CD14-positive monocyte (primary cell): Measurements from ENCODE around the gene INTS3. TPM values are rescaled to one million over a fixed set of nuclear protein-coding genes. Genes with fewer than 3 reads are reported as not detected.

Experiments
- DNase-seq, 3 donors: peaks; one replicate each; pipeline ENCODE4 v3.0.0-alpha.2; 2011 to 2022
- H2AFZ ChIP-seq: 2 replicates; pipeline ENCODE4 v1.6.0; 2012; ENCODE audit warnings: mild to moderate bottlenecking, low read depth, low read length, inconsistent platforms; ENCODE audit not compliant: insufficient read depth, poor library complexity, severe bottlenecking
- H3K27ac ChIP-seq, 2 donors: 1 replicate in 1 of 2; 2 replicates in 1 of 2; pipeline ENCODE4 v1.5.1; 2012 to 2013; ENCODE audit warnings: low read length in 2 of 2, control low read depth in 1 of 2, inconsistent platforms in 1 of 2, low read depth in 1 of 2, mild to moderate bottlenecking in 1 of 2
- H3K27me3 ChIP-seq, 2 donors: one replicate each; pipeline versions ENCODE4 v1.6.0 to v1.6.1; 2011 to 2013; ENCODE audit warnings: low read length in 2 of 2; ENCODE audit not compliant: control insufficient read depth in 2 of 2, insufficient read depth in 2 of 2
- H3K36me3 ChIP-seq, 2 donors: replicated peaks in 1 of 2; 1 replicate in 1 of 2; 2 replicates in 1 of 2; pipeline versions ENCODE4 v1.5.1 to v1.6.1; 2012 to 2013; ENCODE audit warnings: low read length in 2 of 2, control low read depth in 1 of 2, inconsistent platforms in 1 of 2, mild to moderate bottlenecking in 1 of 2; ENCODE audit not compliant: insufficient read depth in 2 of 2, control insufficient read depth in 1 of 2
- H3K4me1 ChIP-seq, 2 donors: 1 replicate in 1 of 2; 2 replicates in 1 of 2; pipeline versions ENCODE4 v1.5.1 to v1.6.1; 2012 to 2013; ENCODE audit warnings: low read length in 2 of 2, control low read depth in 1 of 2, inconsistent platforms in 1 of 2, mild to moderate bottlenecking in 1 of 2, moderate library complexity in 1 of 2; ENCODE audit not compliant: insufficient read depth in 2 of 2, control insufficient read depth in 1 of 2
- H3K4me2 ChIP-seq: replicated peaks from 2 replicates; pipeline ENCODE3; 2012; ENCODE audit warnings: low read length, moderate library complexity, mild to moderate bottlenecking; ENCODE audit not compliant: poor library complexity, severe bottlenecking; ENCODE audit errors: extremely low read depth
- H3K4me3 ChIP-seq, 3 experiments: fragments of 200-600 bp in 1 of 3; sonication (generic) in 1 of 3; replicated peaks in 1 of 3; 1 replicate in 2 of 3; 2 replicates in 1 of 3; pipeline ENCODE4 v1.5.1; 2011 to 2013; ENCODE audit warnings: low read length in 3 of 3, mild to moderate bottlenecking in 3 of 3, control low read depth in 2 of 3, low read depth in 2 of 3, inconsistent platforms in 1 of 3, moderate library complexity in 1 of 3
- H3K79me2 ChIP-seq: 2 replicates; pipeline ENCODE4 v1.6.0; 2012; ENCODE audit warnings: mild to moderate bottlenecking, control low read depth, inconsistent platforms, low read length, moderate library complexity; ENCODE audit not compliant: insufficient read depth
- H3K9ac ChIP-seq: 2 replicates; pipeline ENCODE4 v1.6.0; 2017; ENCODE audit warnings: low read length, mild to moderate bottlenecking; ENCODE audit not compliant: insufficient read depth, poor library complexity, severe bottlenecking
- H3K9me3 ChIP-seq, 2 donors: replicated peaks in 1 of 2; 1 replicate in 1 of 2; 2 replicates in 1 of 2; pipeline versions ENCODE4 v1.5.1 to v1.6.1; 2012 to 2013; ENCODE audit warnings: low read length in 2 of 2, control low read depth in 1 of 2; ENCODE audit not compliant: control insufficient read depth in 1 of 2, insufficient read depth in 1 of 2
- H4K20me1 ChIP-seq: 2 replicates; pipeline ENCODE4 v1.6.0; 2012; ENCODE audit warnings: mild to moderate bottlenecking, low read length, control low read depth, moderate library complexity; ENCODE audit not compliant: insufficient read depth
- H3K27ac Mint-ChIP-seq, 7 donors: one replicate each; pipeline ENCODE4 v1.8.0; 2020; ENCODE audit warnings: mild to moderate bottlenecking in 7 of 7, mixed read lengths in 7 of 7, moderate library complexity in 6 of 7, inconsistent platforms in 2 of 7
- H3K27me3 Mint-ChIP-seq, 3 donors: one replicate each; pipeline ENCODE4 v1.8.0; 2021 to 2022; ENCODE audit warnings: low read depth in 3 of 3, mild to moderate bottlenecking in 3 of 3, mixed read lengths in 3 of 3, moderate library complexity in 3 of 3, inconsistent platforms in 1 of 3
- H3K36me3 Mint-ChIP-seq, 2 donors: one replicate each; pipeline ENCODE4 v1.8.0; 2020; ENCODE audit warnings: mixed read lengths in 2 of 2, inconsistent platforms in 1 of 2, mild to moderate bottlenecking in 1 of 2
- H3K4me1 Mint-ChIP-seq: one replicate; pipeline ENCODE4 v1.8.0; 2020; ENCODE audit warnings: mild to moderate bottlenecking, mixed read lengths
- H3K4me3 Mint-ChIP-seq, 2 donors: one replicate each; pipeline ENCODE4 v1.8.0; 2020; ENCODE audit warnings: mild to moderate bottlenecking in 2 of 2, mixed read lengths in 2 of 2, moderate library complexity in 1 of 2
- H3K9me3 Mint-ChIP-seq, 7 donors: one replicate each; pipeline ENCODE4 v1.8.0; 2020 to 2022; ENCODE audit warnings: mixed read lengths in 7 of 7, mild to moderate bottlenecking in 6 of 7, moderate library complexity in 6 of 7, inconsistent platforms in 2 of 7
- WGBS: methylation state at CpG from one replicate; pipeline ENCODE4 v1.1.5; 2013; ENCODE audit warnings: missing lambda C conversion rate; ENCODE audit not compliant: insufficient coverage; 5-methylcytosine and 5-hydroxymethylcytosine counted together
- intact Hi-C, 2 donors: fragments of 100-400 bp; cut with micrococcal nuclease; formaldehyde crosslinking; loops; one replicate each; pipeline versions ENCODE4 v1.15.0 to v1.15.1; 2023
- polyA plus RNA-seq, 3 donors: library from polyadenylated mRNA; depleted of rRNA in 1 of 3; unstranded in 2 of 3; stranded (reverse) in 1 of 3; fragments of 300-500 nt in 2 of 3; fragments of >200 nt in 1 of 3; fragmentation: Illumina TruSeq in 2 of 3; gene quantifications; 1 replicate in 2 of 3; 2 replicates in 1 of 3; pipeline ENCODE4 v1.2.3, GENCODE V29; 2012 to 2021
- TF ChIP-seq, protein P1 (sequence below): fragments of 200-600 bp; IDR thresholded peaks from one replicate; pipeline ENCODE4 v1.8.0; 2022; ENCODE audit warnings: antibody characterized with exemption, mild to moderate bottlenecking

Gene INTS3
- polyA plus RNA-seq, 3 donors, result 9.2 to 76.9 (median 15.9) TPM

- peaks cover 74 to 95% of the 10 kb centered on the region in 2 donors for H3K36me3 ChIP-seq
- no peaks in the 10 kb centered on the region for H4K20me1 ChIP-seq
- intact Hi-C loops, result loop anchor here in 1 of 2 donors (10.0 kb wide), 1 partner anchor 239 kb away; no protein-coding TSS in a partner anchor
- TF ChIP-seq, protein P1, sequence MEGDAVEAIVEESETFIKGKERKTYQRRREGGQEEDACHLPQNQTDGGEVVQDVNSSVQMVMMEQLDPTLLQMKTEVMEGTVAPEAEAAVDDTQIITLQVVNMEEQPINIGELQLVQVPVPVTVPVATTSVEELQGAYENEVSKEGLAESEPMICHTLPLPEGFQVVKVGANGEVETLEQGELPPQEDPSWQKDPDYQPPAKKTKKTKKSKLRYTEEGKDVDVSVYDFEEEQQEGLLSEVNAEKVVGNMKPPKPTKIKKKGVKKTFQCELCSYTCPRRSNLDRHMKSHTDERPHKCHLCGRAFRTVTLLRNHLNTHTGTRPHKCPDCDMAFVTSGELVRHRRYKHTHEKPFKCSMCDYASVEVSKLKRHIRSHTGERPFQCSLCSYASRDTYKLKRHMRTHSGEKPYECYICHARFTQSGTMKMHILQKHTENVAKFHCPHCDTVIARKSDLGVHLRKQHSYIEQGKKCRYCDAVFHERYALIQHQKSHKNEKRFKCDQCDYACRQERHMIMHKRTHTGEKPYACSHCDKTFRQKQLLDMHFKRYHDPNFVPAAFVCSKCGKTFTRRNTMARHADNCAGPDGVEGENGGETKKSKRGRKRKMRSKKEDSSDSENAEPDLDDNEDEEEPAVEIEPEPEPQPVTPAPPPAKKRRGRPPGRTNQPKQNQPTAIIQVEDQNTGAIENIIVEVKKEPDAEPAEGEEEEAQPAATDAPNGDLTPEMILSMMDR, result no peak
- H3K79me2 ChIP-seq, result no peaks in the 10 kb centered on the region
- Mint-ChIP-seq H3K4me3 (no peak overlapping the region), H3K27me3 (no peaks in the 10 kb centered on the region), H3K36me3 (peaks cover 78 to 98% of the 10 kb centered on the region in 2 donors), H3K9me3 (no peaks in the 10 kb centered on the region), H3K27ac (no peak overlapping the region), H3K4me1 (peaks cover 14% of the 10 kb centered on the region)
- peaks cover 6 to 9% of the 10 kb centered on the region in 2 donors for H3K4me1 ChIP-seq
- H3K9me3 ChIP-seq, result no peaks in the 10 kb centered on the region
- no peak for DNase-seq
- H3K4me3 ChIP-seq, result no peak overlapping the region
- H3K27me3 ChIP-seq, result no peaks in the 10 kb centered on the region
- no peak overlapping the region for H3K9ac ChIP-seq
- no peak overlapping the region for H3K27ac ChIP-seq
- no peak overlapping the region for H2AFZ ChIP-seq
- WGBS, result 100% methylated on average over 2 of the region's 2 CpGs
- no peak overlapping the region for H3K4me2 ChIP-seq
These were observed 26.4 kb downstream of the INTS3 start for GRCh38 chr1:153754266-153754665.

- Histone ChIP-seq H4K20me1 (no peaks in the 10 kb centered on the region), H3K27me3 (no peaks in the 10 kb centered on the region), H2AFZ (no peak overlapping the region), H3K4me3 (no peak overlapping the region), H3K27ac (no peak overlapping the region), H3K4me2 (no peak overlapping the region), H3K79me2 (no peaks in the 10 kb centered on the region), H3K36me3 (peaks cover 80 to 98% of the 10 kb centered on the region in 2 donors), H3K9me3 (no peaks in the 10 kb centered on the region), H3K4me1 (no peaks in the 10 kb centered on the region), H3K9ac (no peak overlapping the region)
- no peak overlapping the region for H3K27ac Mint-ChIP-seq
- WGBS, result no CpG with 5 or more reads among the region's 4 CpGs
- intact Hi-C loops, result no loop called here
- H3K36me3 Mint-ChIP-seq, result peaks cover 85 to 96% of the 10 kb centered on the region in 2 donors
- no peaks in the 10 kb centered on the region for H3K9me3 Mint-ChIP-seq
- DNase-seq, result no peak
- no peak overlapping the region for H3K4me3 Mint-ChIP-seq
- H3K27me3 Mint-ChIP-seq, result peaks cover 0 to 4% (median 0%) of the 10 kb centered on the region in 3 donors
- no peaks in the 10 kb centered on the region for H3K4me1 Mint-ChIP-seq
- TF ChIP-seq, protein P1, result no peak
These were observed 32.6 kb downstream of the INTS3 start for GRCh38 chr1:153760440-153760839.
